HEK293T (cell line): Measurements from ENCODE around the gene FKBP7.
"Not testable (repeated sequence)": the region's sequence is repeated elsewhere in the genome, so short reads cannot be mapped to it uniquely, and the experiment has no call there.

ENCODE experiments used
- CTCF ChIA-PET: fragments of 350-600 bp; formaldehyde crosslinking; extraction: SDS; loops from one replicate; lab custom pipeline; 2021; ENCODE audit warnings: antibody characterized with exemption, inconsistent platforms; lab: Yijun Ruan, JAX
- POLR2A ChIA-PET: fragments of 350-600 bp; formaldehyde crosslinking; extraction: SDS; loops from one replicate; lab custom pipeline; 2020; ENCODE audit warnings: antibody characterized with exemption, inconsistent platforms; lab: Yijun Ruan, JAX
- DNase-seq: peaks from one replicate; pipeline ENCODE4 v3.0.0; 2012; ENCODE audit warnings: mixed read lengths; ENCODE audit errors: extremely low spot score
- ARNT ChIP-seq: fragments of 450-650 bp; IDR thresholded peaks from 2 replicates; pipeline ENCODE4 v1.6.1; 2017; ENCODE audit warnings: mild to moderate bottlenecking
- BHLHE40 ChIP-seq: fragments of 450-650 bp; IDR thresholded peaks from 2 replicates; pipeline ENCODE4 v1.6.1; 2016; ENCODE audit warnings: mild to moderate bottlenecking, moderate library complexity, borderline replicate concordance
- CTBP1 ChIP-seq: fragments of 450-650 bp; IDR thresholded peaks from 2 replicates; pipeline ENCODE4 v1.6.1; 2016; ENCODE audit warnings: borderline replicate concordance
- ELF4 ChIP-seq: fragments of 450-650 bp; IDR thresholded peaks from 2 replicates; pipeline ENCODE4 v1.6.1; 2017; ENCODE audit warnings: antibody characterized with exemption
- FOXA1 ChIP-seq: fragments of 450-650 bp; IDR thresholded peaks from 2 replicates; pipeline ENCODE4 v1.6.1; 2016; ENCODE audit warnings: mild to moderate bottlenecking
- FOXK2 ChIP-seq: fragments of 450-650 bp; IDR thresholded peaks from 2 replicates; pipeline ENCODE4 v1.6.1; 2016; ENCODE audit warnings: mild to moderate bottlenecking
- FOXM1 ChIP-seq: fragments of 450-650 bp; IDR thresholded peaks from 2 replicates; pipeline ENCODE4 v1.6.1; 2017; ENCODE audit warnings: mild to moderate bottlenecking, borderline replicate concordance
- HDGF ChIP-seq: fragments of 450-650 bp; IDR thresholded peaks from 2 replicates; pipeline ENCODE4 v1.6.1; 2017; ENCODE audit warnings: antibody characterized with exemption, borderline replicate concordance
- L3MBTL2 ChIP-seq: fragments of 450-650 bp; conservative IDR thresholded peaks from 2 replicates; pipeline ENCODE4 v1.6.1; 2016; ENCODE audit warnings: mild to moderate bottlenecking
- LEF1 ChIP-seq: fragments of 450-650 bp; IDR thresholded peaks from 2 replicates; pipeline ENCODE4 v1.6.1; 2017; ENCODE audit warnings: mild to moderate bottlenecking, borderline replicate concordance
- NFRKB ChIP-seq: fragments of 450-650 bp; IDR thresholded peaks from 2 replicates; pipeline ENCODE4 v1.6.1; 2016; ENCODE audit warnings: mild to moderate bottlenecking, moderate library complexity
- SP1 ChIP-seq: fragments of 450-650 bp; IDR thresholded peaks from 2 replicates; pipeline ENCODE4 v1.6.1; 2017
- SUZ12 ChIP-seq: fragments of 450-650 bp; IDR thresholded peaks from 2 replicates; pipeline ENCODE4 v1.6.1; 2016; ENCODE audit warnings: mild to moderate bottlenecking
- TARDBP ChIP-seq: fragments of 450-650 bp; IDR thresholded peaks from 2 replicates; pipeline ENCODE4 v1.6.1; 2016
- ZNF384 ChIP-seq: fragments of 450-650 bp; IDR thresholded peaks from 2 replicates; pipeline ENCODE4 v1.6.1; 2016
- TF ChIP-seq, protein P1 (sequence below): fragments of 450-650 bp; IDR thresholded peaks from 2 replicates; pipeline ENCODE4 v1.6.1; 2016

The FKBP7 gene

GRCh38 chr2:178478130-178478438, 316 bp downstream of the FKBP7 start:
- POLR2A ChIA-PET, result no interaction called here
- CTCF ChIA-PET, result no interaction called here
- TF ChIP-seq ELF4, result no peak
- TF ChIP-seq NFRKB, result no peak
- TF ChIP-seq, protein P1, sequence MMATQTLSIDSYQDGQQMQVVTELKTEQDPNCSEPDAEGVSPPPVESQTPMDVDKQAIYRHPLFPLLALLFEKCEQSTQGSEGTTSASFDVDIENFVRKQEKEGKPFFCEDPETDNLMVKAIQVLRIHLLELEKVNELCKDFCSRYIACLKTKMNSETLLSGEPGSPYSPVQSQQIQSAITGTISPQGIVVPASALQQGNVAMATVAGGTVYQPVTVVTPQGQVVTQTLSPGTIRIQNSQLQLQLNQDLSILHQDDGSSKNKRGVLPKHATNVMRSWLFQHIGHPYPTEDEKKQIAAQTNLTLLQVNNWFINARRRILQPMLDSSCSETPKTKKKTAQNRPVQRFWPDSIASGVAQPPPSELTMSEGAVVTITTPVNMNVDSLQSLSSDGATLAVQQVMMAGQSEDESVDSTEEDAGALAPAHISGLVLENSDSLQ, result no peak
- no peak for TF ChIP-seq CTBP1
- no peak for TF ChIP-seq BHLHE40
- no peak for TF ChIP-seq ZNF384
- no peak for TF ChIP-seq FOXA1
- TF ChIP-seq FOXK2, result no peak
- no peak for TF ChIP-seq SUZ12
- TF ChIP-seq LEF1, result no peak
- TF ChIP-seq HDGF, result no peak
- TF ChIP-seq ARNT, result no peak
- DNase-seq, result no peak

DNA sequence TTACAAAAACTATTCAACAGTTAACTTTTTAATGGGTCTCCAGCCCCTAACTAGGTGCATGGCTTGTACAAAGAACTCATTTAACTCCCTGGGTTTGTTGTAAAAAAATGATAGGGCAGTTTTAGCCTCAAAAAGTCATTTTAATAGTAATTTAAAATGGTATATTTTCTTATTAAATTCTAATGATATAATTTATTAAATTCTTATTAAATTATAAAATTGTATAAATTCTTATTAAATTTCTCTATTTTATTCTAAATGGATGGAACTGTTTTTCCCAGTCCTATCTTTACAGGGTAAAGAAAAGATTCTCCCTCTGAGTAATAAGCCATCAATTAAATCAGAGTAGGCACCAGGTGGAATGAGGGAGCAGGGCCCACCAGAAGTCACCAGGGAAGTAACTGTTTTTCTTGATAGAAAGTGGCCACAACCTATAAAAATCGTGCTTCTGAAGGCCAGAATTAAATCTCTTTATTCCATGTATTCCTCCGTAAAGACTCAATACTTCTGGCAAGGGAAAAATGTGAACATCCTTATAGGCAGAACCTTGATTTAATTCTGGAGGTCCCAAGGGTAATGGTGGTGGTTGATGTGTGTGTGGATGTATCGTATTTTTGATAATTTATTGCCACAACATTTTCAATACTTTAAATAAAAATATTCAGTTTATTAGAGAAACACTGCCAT, 814 bp downstream of the FKBP7 start:
- TF ChIP-seq, protein P1, result no peak
- no peak for TF ChIP-seq ZNF384
- TF ChIP-seq TARDBP, result no peak
- no peak for TF ChIP-seq L3MBTL2
- TF ChIP-seq CTBP1, result no peak
- TF ChIP-seq FOXK2, result no peak
- no peak for TF ChIP-seq SP1
- no peak for TF ChIP-seq BHLHE40
- no peak for TF ChIP-seq NFRKB
- no peak for TF ChIP-seq ELF4
- no peak for TF ChIP-seq HDGF
- no peak for DNase-seq
- ChIA-PET CTCF (no interaction called here), POLR2A (no interaction called here)

DNA sequence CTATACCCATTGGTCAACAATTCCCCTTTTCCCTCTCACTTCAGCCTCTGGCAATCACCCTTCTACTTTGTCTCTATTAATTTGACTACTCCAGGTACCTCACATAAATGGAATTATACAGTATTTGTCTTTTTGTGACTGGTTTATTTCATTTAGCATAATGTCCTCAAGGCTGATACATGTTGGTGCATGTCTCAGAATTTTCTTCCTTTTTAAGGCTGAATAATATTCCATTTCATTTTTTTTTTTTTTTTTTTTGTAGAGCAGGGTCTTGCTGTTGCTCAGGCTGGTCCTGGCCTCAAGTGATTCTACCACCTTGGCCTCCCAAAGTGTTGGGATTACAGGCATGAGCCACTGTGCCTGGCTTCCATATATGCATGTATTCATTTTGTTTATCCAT, 1.9 kb downstream of the FKBP7 start:
- TF ChIP-seq LEF1, result no peak
- TF ChIP-seq BHLHE40, result no peak
- TF ChIP-seq TARDBP, result no peak
- no peak for TF ChIP-seq ZNF384
- no peak for TF ChIP-seq L3MBTL2
- no peak for TF ChIP-seq FOXM1
- no peak for TF ChIP-seq FOXK2
- no peak for TF ChIP-seq SP1
- TF ChIP-seq, protein P1, result no peak
- no peak for TF ChIP-seq ARNT
- POLR2A ChIA-PET, result interaction anchor here (1.1 kb wide), 1 partner anchor 25 kb away, joined by 3 read pairs; the partner anchor contains the start of genes PJVK and PRKRA
- CTCF ChIA-PET, result no interaction called here
- DNase-seq, result no peak

GRCh38 chr2:178474560-178474959, 3.8 kb downstream of the FKBP7 start:
- DNase-seq, result no peak
- ChIA-PET POLR2A (no interaction called here), CTCF (no interaction called here)
- no peak for TF ChIP-seq L3MBTL2
- TF ChIP-seq NFRKB, result no peak
- TF ChIP-seq LEF1, result no peak
- no peak for TF ChIP-seq SP1
- no peak for TF ChIP-seq ZNF384
- no peak for TF ChIP-seq HDGF
- TF ChIP-seq, protein P1, result no peak

GRCh38 chr2:178473931-178474330, 4.5 kb downstream of the FKBP7 start:
- POLR2A ChIA-PET, result interaction anchor here (1.3 kb wide), 1 partner anchor 23 kb away, joined by 3 read pairs; the partner anchor contains the start of genes PJVK and PRKRA
- no peak for DNase-seq
- CTCF ChIA-PET, result no interaction called here
- TF ChIP-seq FOXM1, result no peak
- TF ChIP-seq ZNF384, result no peak
- no peak for TF ChIP-seq CTBP1
- TF ChIP-seq FOXA1, result no peak
- no peak for TF ChIP-seq ELF4
- TF ChIP-seq LEF1, result no peak

GRCh38 chr2:178473373-178473772, 5.0 kb downstream of the FKBP7 start:
- ChIA-PET POLR2A (interaction anchor here (1.3 kb wide), 1 partner anchor 22 kb away, joined by 3 read pairs; the partner anchor contains the start of genes PJVK and PRKRA), CTCF (no interaction called here)
- no peak for DNase-seq
- TF ChIP-seq FOXA1 (no peak), ZNF384 (no peak), SUZ12 (no peak), CTBP1 (no peak), HDGF (no peak), L3MBTL2 (no peak), FOXK2 (no peak), ELF4 (no peak), LEF1 (no peak)

GRCh38 chr2:178471313-178471712, 7.1 kb downstream of the FKBP7 start:
- CTCF ChIA-PET, result interaction anchor here (0.6 kb wide), 1 partner anchor 371 kb away, joined by 9 read pairs; no protein-coding TSS in a partner anchor

More at GRCh38 chr2:178471313-178471712, 7.1 kb downstream of the FKBP7 start:
- POLR2A ChIA-PET, DNase-seq: not testable (repeated sequence)
